Stimulated activated naive B cell treated with anti-CD40 and anti-IgM and Interleukin-4, amounts not matched to agents 10 μg/mL and 1 μg/mL and 100 μg/mL, for 72 hours (primary cell): ENCODE results near the gene PLCB4.

ENCODE experiments used
- ATAC-seq, 2 donors: fragments of 150-1000 bp; cut with Tn5 transposase; replicated peaks; 2 replicates each; pipeline ENCODE4 v1.10.0; 2021; ENCODE audit warnings: moderate library complexity in 1 of 2
- DNase-seq: peaks from one replicate; pipeline ENCODE4 v3.0.0; 2021
- H3K27ac Mint-ChIP-seq: one replicate; pipeline ENCODE4 v1.8.0; 2022; ENCODE audit warnings: mild to moderate bottlenecking, mixed read lengths
- H3K27me3 Mint-ChIP-seq, 2 donors: one replicate each; pipeline ENCODE4 v1.8.0; 2022; ENCODE audit warnings: mixed read lengths in 2 of 2
- H3K36me3 Mint-ChIP-seq, 2 donors: one replicate each; pipeline ENCODE4 v1.8.0; 2022; ENCODE audit warnings: mixed read lengths in 2 of 2, mild to moderate bottlenecking in 1 of 2
- H3K4me1 Mint-ChIP-seq, 2 donors: one replicate each; pipeline ENCODE4 v1.8.0; 2022; ENCODE audit warnings: mixed read lengths in 2 of 2, mild to moderate bottlenecking in 1 of 2
- H3K4me3 Mint-ChIP-seq, 2 donors: one replicate each; pipeline ENCODE4 v1.8.0; 2022; ENCODE audit warnings: mild to moderate bottlenecking in 2 of 2, mixed read lengths in 2 of 2, moderate library complexity in 1 of 2
- H3K9me3 Mint-ChIP-seq, 2 donors: one replicate each; pipeline ENCODE4 v1.8.0; 2022; ENCODE audit warnings: mixed read lengths in 2 of 2, mild to moderate bottlenecking in 1 of 2

Gene PLCB4

DNA sequence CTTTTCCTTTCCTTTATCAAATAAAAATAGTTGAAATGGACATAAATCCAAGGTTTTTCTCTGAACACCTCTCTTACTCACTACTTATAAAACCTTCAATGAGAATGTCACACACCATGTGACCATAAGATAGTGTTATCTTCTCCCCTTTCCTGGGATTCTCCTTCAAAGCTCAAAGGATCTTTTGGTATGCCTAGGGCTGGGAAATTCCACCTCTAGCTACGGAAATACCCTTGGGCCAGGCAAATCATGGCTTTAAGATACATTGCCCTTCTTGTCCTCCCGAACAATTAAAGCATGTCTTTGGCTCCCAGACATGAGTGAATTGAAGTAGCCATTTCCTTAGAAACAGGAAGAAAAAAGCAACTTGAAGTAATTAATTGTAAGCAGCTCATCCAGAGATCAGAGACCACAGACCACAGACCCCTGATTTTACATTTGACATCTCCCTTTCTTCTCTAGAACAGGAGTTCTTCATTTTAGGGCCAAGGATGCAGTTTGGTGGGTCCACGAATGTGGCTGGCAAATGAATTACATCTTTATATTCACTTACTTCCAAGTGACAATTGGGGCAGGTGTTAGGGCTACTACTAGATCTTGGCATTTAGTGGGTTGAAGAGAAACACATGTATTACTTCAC, 4.1 kb downstream of the PLCB4 start:
- Mint-ChIP-seq H3K4me1 (peaks cover 2 to 7% of the 10 kb centered on the region in 2 donors), H3K36me3 (no peaks in the 10 kb centered on the region), H3K4me3 (no peak overlapping the region), H3K27me3 (peaks cover 17 to 18% of the 10 kb centered on the region in 2 donors), H3K27ac (no peak overlapping the region), H3K9me3 (no peaks in the 10 kb centered on the region)
- no peak for DNase-seq
- ATAC-seq: no peak

DNA sequence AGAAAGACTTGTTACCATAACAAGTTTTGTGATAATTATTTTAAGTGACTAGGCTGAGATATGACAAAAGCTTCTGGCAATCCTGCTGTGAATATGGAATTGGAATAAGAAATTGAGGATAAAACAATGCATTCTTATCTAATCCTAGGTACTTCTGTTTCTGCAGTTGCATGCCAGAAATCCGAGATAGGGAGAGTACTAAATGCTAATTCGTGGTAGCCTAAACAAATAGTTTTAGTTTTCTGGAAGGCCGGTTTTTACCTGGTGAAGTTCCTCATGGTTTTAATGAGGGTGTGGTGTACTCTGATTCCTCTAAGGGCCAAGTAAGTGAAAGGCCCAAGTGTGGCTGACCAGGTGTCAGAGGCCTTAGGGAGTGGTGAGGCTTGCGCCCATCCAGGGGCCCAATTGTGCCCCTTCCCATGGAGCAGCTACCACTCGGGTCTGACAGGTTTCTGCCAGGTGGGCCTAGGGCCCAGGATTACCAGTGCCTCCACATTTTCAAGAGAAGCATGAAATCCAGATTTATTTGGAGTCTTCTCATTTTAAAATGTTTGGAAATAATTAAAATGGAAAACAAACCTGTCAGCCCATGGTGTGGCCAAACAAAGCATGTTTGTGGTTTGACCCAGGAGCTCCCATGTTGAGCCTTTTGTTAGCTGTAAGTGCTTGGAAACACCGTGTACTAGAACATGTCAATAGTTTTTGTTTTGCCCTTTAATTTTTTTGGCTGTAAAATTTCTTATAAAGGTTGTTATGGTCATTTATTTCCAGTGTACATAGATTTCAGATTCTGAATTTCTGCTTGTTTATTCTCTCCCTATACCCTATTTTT, 6.6 kb downstream of the PLCB4 start:
- no peak overlapping the region for H3K4me3 Mint-ChIP-seq
- no peaks in the 10 kb centered on the region for H3K4me1 Mint-ChIP-seq
- no peaks in the 10 kb centered on the region for H3K36me3 Mint-ChIP-seq
- no peaks in the 10 kb centered on the region for H3K9me3 Mint-ChIP-seq
- peaks cover under 1% of the 10 kb centered on the region in 2 donors for H3K27me3 Mint-ChIP-seq
- no peak overlapping the region for H3K27ac Mint-ChIP-seq
- no peak for ATAC-seq
- DNase-seq: no peak

GRCh38 chr20:9076440-9076839, 7.6 kb downstream of the PLCB4 start:
- Mint-ChIP-seq H3K27ac (no peak overlapping the region), H3K36me3 (no peaks in the 10 kb centered on the region), H3K9me3 (no peaks in the 10 kb centered on the region), H3K4me3 (no peak overlapping the region), H3K4me1 (no peaks in the 10 kb centered on the region), H3K27me3 (no peaks in the 10 kb centered on the region)
- DNase-seq (no peak), ATAC-seq (no peak)

DNA sequence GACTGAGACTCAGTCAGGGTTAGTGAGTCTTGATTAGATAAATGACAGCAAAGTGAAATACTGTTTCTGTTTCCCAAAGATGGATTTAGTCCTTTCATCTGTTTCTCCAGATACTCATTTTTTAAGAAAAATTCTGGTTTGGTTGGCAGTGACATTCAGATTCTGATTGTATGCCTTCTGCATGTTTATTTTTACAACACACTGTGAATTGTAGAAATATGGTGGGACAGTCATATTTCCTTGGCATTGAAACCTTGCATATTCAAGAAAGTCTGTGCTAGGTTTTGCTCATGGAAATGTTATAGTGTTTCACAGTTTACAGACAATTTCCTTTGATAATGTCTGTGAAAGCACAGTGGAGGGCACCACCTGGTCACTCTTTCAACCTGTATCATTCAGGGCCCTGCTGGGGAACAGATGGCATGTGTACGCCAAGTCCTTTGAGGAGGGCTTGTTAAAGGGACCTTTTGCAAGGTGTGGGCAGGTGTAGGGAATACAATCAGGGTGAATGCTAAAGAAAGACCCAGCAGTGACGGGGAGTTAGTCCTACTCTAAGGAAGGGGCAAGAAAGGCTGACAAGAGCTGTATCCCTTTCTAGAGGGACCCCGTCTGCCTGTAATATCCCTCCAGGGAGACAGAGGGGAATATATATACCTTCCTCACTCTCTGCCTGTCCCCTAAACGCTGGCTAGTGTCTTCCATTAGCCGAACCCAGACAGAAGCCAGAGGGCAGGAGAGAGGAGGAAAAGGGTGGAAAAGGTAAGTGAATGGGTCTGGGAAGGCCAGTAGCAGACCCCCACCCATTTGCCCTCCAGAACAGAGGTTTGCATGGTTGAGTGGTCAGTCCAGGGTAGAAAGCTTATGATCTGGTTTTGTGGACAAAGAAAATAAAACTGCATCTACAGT, 10.2 kb downstream of the PLCB4 start:
- H3K27me3 Mint-ChIP-seq: no peaks in the 10 kb centered on the region
- H3K36me3 Mint-ChIP-seq: no peaks in the 10 kb centered on the region
- DNase-seq (no peak), ATAC-seq (no peak)
- no peak overlapping the region for H3K4me3 Mint-ChIP-seq
- no peaks in the 10 kb centered on the region for H3K9me3 Mint-ChIP-seq
- H3K27ac Mint-ChIP-seq: no peak overlapping the region
- H3K4me1 Mint-ChIP-seq: no peaks in the 10 kb centered on the region

GRCh38 chr20:9081423-9081966, 12.6 kb downstream of the PLCB4 start:
- ATAC-seq (no peak), DNase-seq (no peak)
- no peaks in the 10 kb centered on the region for H3K9me3 Mint-ChIP-seq
- H3K27ac Mint-ChIP-seq: no peak overlapping the region
- H3K4me3 Mint-ChIP-seq: no peak overlapping the region
- no peaks in the 10 kb centered on the region for H3K4me1 Mint-ChIP-seq
- H3K36me3 Mint-ChIP-seq: no peaks in the 10 kb centered on the region
- no peaks in the 10 kb centered on the region for H3K27me3 Mint-ChIP-seq

DNA sequence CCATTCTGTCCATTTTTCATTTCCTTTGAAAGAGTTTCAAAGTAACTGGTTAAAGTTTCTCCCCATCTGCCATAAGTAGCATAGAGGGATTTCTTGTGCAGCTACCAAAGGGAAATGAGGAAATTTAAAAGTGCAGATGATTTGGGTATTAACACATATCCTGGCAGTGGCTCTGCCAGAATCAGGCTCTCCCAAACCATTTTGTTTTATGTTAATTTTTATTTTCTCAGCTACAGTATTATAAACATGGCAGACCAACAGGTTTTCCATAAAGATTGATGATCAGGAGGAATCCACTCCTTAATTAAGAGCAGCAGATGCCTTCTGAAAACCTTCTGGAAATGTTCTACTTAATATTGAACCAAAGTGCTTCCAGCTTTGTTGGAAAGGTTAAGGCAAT, 13.9 kb downstream of the PLCB4 start:
- no peaks in the 10 kb centered on the region for H3K27me3 Mint-ChIP-seq
- H3K36me3 Mint-ChIP-seq: no peaks in the 10 kb centered on the region
- H3K4me1 Mint-ChIP-seq: no peaks in the 10 kb centered on the region
- H3K27ac Mint-ChIP-seq: no peak overlapping the region
- DNase-seq (no peak), ATAC-seq (no peak)
- no peak overlapping the region for H3K4me3 Mint-ChIP-seq
- no peaks in the 10 kb centered on the region for H3K9me3 Mint-ChIP-seq

- ATAC-seq (no peak), DNase-seq (no peak)
- no peaks in the 10 kb centered on the region for H3K9me3 Mint-ChIP-seq
- H3K27me3 Mint-ChIP-seq: no peaks in the 10 kb centered on the region
- no peaks in the 10 kb centered on the region for H3K36me3 Mint-ChIP-seq
- no peak overlapping the region for H3K27ac Mint-ChIP-seq
- H3K4me3 Mint-ChIP-seq: no peak overlapping the region
- no peaks in the 10 kb centered on the region for H3K4me1 Mint-ChIP-seq
Measured at GRCh38 chr20:9087531-9088217, 18.8 kb downstream of the PLCB4 start.

DNA sequence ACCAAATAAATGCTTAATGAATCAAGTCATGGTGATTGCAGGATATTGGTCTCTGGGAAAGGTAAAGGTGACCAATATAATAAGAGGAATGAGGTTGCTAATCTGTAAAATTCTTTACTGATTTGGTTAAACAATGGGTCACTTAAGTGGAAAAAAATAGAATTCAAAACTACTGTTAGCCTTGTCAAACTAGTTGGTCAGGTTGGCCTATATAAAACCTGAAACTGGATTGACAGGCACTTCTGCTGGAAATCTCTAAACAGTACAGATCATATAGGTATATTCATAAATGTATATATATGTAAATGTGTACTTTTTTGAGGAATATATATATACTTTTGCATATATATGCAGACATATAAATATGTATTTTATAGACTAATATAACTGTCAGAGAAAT, 19.7 kb downstream of the PLCB4 start:
- DNase-seq (no peak), ATAC-seq (no peak)
- H3K27ac Mint-ChIP-seq: no peak overlapping the region

DNA sequence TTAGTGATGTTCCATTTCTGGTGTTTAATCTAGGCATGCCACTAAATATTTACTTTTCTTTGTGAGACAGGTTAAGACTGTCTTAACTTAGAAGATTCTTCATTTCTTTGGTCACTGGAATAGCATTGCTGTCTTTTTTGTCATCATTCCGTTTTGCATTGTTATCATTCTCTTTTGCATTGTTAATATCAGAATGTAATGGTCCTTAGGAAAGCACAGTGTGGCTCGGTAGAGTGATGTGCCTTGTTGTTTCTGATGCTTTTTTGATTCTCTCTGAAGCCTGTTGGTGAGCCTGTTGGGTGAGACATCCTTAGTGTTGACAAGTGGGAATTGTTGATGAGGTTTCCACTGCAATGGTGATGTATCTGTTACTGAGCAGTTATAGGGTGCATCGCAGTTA, 23.2 kb downstream of the PLCB4 start:
- DNase-seq (no peak), ATAC-seq (no peak)
- no peaks in the 10 kb centered on the region for H3K27me3 Mint-ChIP-seq
- H3K27ac Mint-ChIP-seq: no peak overlapping the region
- no peaks in the 10 kb centered on the region for H3K9me3 Mint-ChIP-seq
- no peaks in the 10 kb centered on the region for H3K4me1 Mint-ChIP-seq
- H3K4me3 Mint-ChIP-seq: no peak overlapping the region
- no peaks in the 10 kb centered on the region for H3K36me3 Mint-ChIP-seq

More for the DNA sequence above, 19.7 kb downstream of the PLCB4 start:
- H3K36me3 Mint-ChIP-seq: no peaks in the 10 kb centered on the region
- H3K4me1 Mint-ChIP-seq: no peaks in the 10 kb centered on the region
- H3K9me3 Mint-ChIP-seq: no peaks in the 10 kb centered on the region
- H3K4me3 Mint-ChIP-seq: no peak overlapping the region
- H3K27me3 Mint-ChIP-seq: no peaks in the 10 kb centered on the region

- Mint-ChIP-seq H3K9me3 (no peaks in the 10 kb centered on the region), H3K27ac (no peak overlapping the region), H3K27me3 (no peaks in the 10 kb centered on the region), H3K36me3 (no peaks in the 10 kb centered on the region), H3K4me1 (no peaks in the 10 kb centered on the region), H3K4me3 (no peak overlapping the region)
- DNase-seq: no peak
- ATAC-seq: no peak
Measured at GRCh38 chr20:9092655-9093054, 23.8 kb downstream of the PLCB4 start.

GRCh38 chr20:9093218-9093957, 24.5 kb downstream of the PLCB4 start:
- no peak for ATAC-seq
- no peaks in the 10 kb centered on the region for H3K4me1 Mint-ChIP-seq

GRCh38 chr20:9099372-9099771, 30.5 kb downstream of the PLCB4 start:
- Mint-ChIP-seq H3K4me1 (no peaks in the 10 kb centered on the region), H3K27me3 (no peaks in the 10 kb centered on the region), H3K4me3 (no peak overlapping the region), H3K9me3 (no peaks in the 10 kb centered on the region), H3K27ac (no peak overlapping the region), H3K36me3 (no peaks in the 10 kb centered on the region)
- ATAC-seq (no peak), DNase-seq (no peak)

More at GRCh38 chr20:9093218-9093957, 24.5 kb downstream of the PLCB4 start:
- Mint-ChIP-seq H3K27me3 (no peaks in the 10 kb centered on the region), H3K4me3 (no peak overlapping the region), H3K36me3 (no peaks in the 10 kb centered on the region), H3K27ac (no peak overlapping the region), H3K9me3 (no peaks in the 10 kb centered on the region)
- DNase-seq: no peak

- Mint-ChIP-seq H3K4me3 (no peak overlapping the region), H3K27ac (no peak overlapping the region), H3K36me3 (no peaks in the 10 kb centered on the region), H3K27me3 (no peaks in the 10 kb centered on the region), H3K4me1 (no peaks in the 10 kb centered on the region), H3K9me3 (no peaks in the 10 kb centered on the region)
- ATAC-seq (no peak), DNase-seq (no peak)
Measured at GRCh38 chr20:9100691-9101090, 31.8 kb downstream of the PLCB4 start.
